H1 (cell line): ENCODE results near the gene MRPL20. TPM values are rescaled to one million over a fixed set of nuclear protein-coding genes. Genes with fewer than 3 reads are reported as not detected.

ENCODE experiments used
- CTCF ChIA-PET: fragments of 300-600 bp; sonication (Branson Sonifier 250); formaldehyde crosslinking; loops from one replicate; lab custom pipeline; 2021; ENCODE audit not compliant: partially characterized antibody; lab: Charles Lee
- POLR2A ChIA-PET: fragments of 300-600 bp; sonication (Branson Sonifier 250); formaldehyde crosslinking; loops from one replicate; lab custom pipeline; 2021; ENCODE audit warnings: inconsistent platforms; ENCODE audit not compliant: partially characterized antibody; lab: Charles Lee
- DNase-seq, 2 experiments: peaks; one replicate each; pipeline versions ENCODE4 v3.0.0 to v3.0.0-alpha.2; 2010 to 2022; ENCODE audit warnings: low spot score in 2 of 2, low read depth in 1 of 2, mixed read lengths in 1 of 2
- FAIRE-seq: peaks from 2 replicates; lab custom pipeline; 2011; peaks lifted over from hg19 to GRCh38; lab: Jason Lieb, UNC
- H2AFZ ChIP-seq: 2 replicates; pipeline ENCODE4 v1.8.1; 2012; ENCODE audit warnings: low read length, inconsistent platforms
- H2AK5ac ChIP-seq: 2 replicates; pipeline ENCODE4 v1.6.1; 2013; ENCODE audit warnings: low read depth, low read length
- H2BK120ac ChIP-seq: replicated peaks from 2 replicates; pipeline ENCODE3; 2013; ENCODE audit warnings: low read depth, low read length, inconsistent platforms
- H2BK12ac ChIP-seq: 2 replicates; pipeline ENCODE4 v1.6.1; 2013; ENCODE audit warnings: low read depth, low read length
- H2BK15ac ChIP-seq: 2 replicates; pipeline ENCODE4 v1.6.1; 2013; ENCODE audit warnings: low read length
- H2BK20ac ChIP-seq: 2 replicates; pipeline ENCODE4 v1.6.1; 2013; ENCODE audit warnings: low read length
- H2BK5ac ChIP-seq: 2 replicates; pipeline ENCODE4 v1.6.1; 2013; ENCODE audit warnings: low read depth, low read length
- H3K14ac ChIP-seq: 2 replicates; pipeline ENCODE4 v1.6.1; 2013; ENCODE audit warnings: inconsistent platforms; ENCODE audit not compliant: insufficient read length
- H3K18ac ChIP-seq: 2 replicates; pipeline ENCODE4 v1.6.1; 2013; ENCODE audit warnings: low read length; ENCODE audit errors: extremely low read depth
- H3K23ac ChIP-seq: 2 replicates; pipeline ENCODE4 v1.6.1; 2013; ENCODE audit warnings: inconsistent platforms; ENCODE audit not compliant: insufficient read length
- H3K23me2 ChIP-seq: 2 replicates; pipeline ENCODE4 v1.6.1; 2013; ENCODE audit warnings: low read depth, low read length
- H3K27ac ChIP-seq: 2 replicates; pipeline ENCODE4 v1.6.1; 2011; ENCODE audit warnings: low read depth, low read length, inconsistent platforms
- H3K27me3 ChIP-seq, 4 experiments: replicated peaks in 1 of 4; 1 replicate in 1 of 4; 2 replicates in 3 of 4; pipeline versions ENCODE4 v1.6.1 to v1.8.1; 2011 to 2013; ENCODE audit warnings: low read length in 3 of 4, mild to moderate bottlenecking in 3 of 4, inconsistent platforms in 2 of 4, mixed read lengths in 2 of 4, moderate library complexity in 1 of 4; ENCODE audit not compliant: control insufficient read depth in 3 of 4, insufficient read depth in 3 of 4; ENCODE audit errors: extremely low read depth in 1 of 4
- H3K36me3 ChIP-seq, 4 experiments: 2 replicates each; pipeline versions ENCODE4 v1.6.1 to v1.8.1; 2011 to 2013; ENCODE audit warnings: mild to moderate bottlenecking in 4 of 4, low read length in 3 of 4, moderate library complexity in 2 of 4, control low read depth in 1 of 4, inconsistent platforms in 1 of 4; ENCODE audit not compliant: insufficient read depth in 4 of 4, control insufficient read depth in 2 of 4
- H3K4ac ChIP-seq: replicated peaks from 2 replicates; pipeline ENCODE3; 2013; ENCODE audit warnings: low read length, low read depth, mixed read lengths, inconsistent platforms; ENCODE audit not compliant: insufficient read length
- H3K4me1 ChIP-seq, 4 experiments: replicated peaks in 1 of 4; 1 replicate in 1 of 4; 2 replicates in 3 of 4; pipeline versions ENCODE4 v1.6.1 to v1.8.1; 2011 to 2013; ENCODE audit warnings: low read length in 3 of 4, inconsistent platforms in 2 of 4, mixed read lengths in 1 of 4; ENCODE audit not compliant: insufficient read depth in 4 of 4, control insufficient read depth in 3 of 4
- H3K4me2 ChIP-seq, 2 experiments: 2 replicates each; pipeline versions ENCODE4 v1.6.1 to v1.8.1; 2011 to 2013; ENCODE audit warnings: low read depth in 2 of 2, low read length in 2 of 2, control low read depth in 1 of 2, inconsistent platforms in 1 of 2, mild to moderate bottlenecking in 1 of 2; ENCODE audit not compliant: insufficient read depth in 1 of 2
- H3K4me3 ChIP-seq, 4 experiments: fragments of 200-600, 300-600 bp in 1 of 4; sonication (generic), shearing (Covaris generic), sonication (Bioruptor Twin) in 1 of 4; 2 replicates each; pipeline versions ENCODE4 v1.5.1 to v1.8.1; 2011 to 2016; ENCODE audit warnings: low read length in 4 of 4, low read depth in 3 of 4, control low read depth in 2 of 4, inconsistent platforms in 2 of 4, mild to moderate bottlenecking in 2 of 4, mixed read lengths in 1 of 4, moderate library complexity in 1 of 4; ENCODE audit not compliant: insufficient read depth in 2 of 4; ENCODE audit errors: extremely low read depth in 1 of 4
- H3K56ac ChIP-seq: replicated peaks from 2 replicates; pipeline ENCODE3; 2013; ENCODE audit warnings: low read depth, mild to moderate bottlenecking, mixed read lengths, low read length, inconsistent platforms; ENCODE audit not compliant: insufficient read length
- H3K79me1 ChIP-seq: 2 replicates; pipeline ENCODE4 v1.6.1; 2013; ENCODE audit warnings: low read depth, low read length, control low read depth
- H3K79me2 ChIP-seq, 2 experiments: 2 replicates each; pipeline versions ENCODE4 v1.6.1 to v1.8.1; 2012 to 2013; ENCODE audit warnings: low read length in 2 of 2, mild to moderate bottlenecking in 2 of 2, inconsistent platforms in 1 of 2; ENCODE audit not compliant: insufficient read depth in 2 of 2, control insufficient read depth in 1 of 2
- H3K9ac ChIP-seq, 4 experiments: replicated peaks in 1 of 4; 1 replicate in 1 of 4; 2 replicates in 3 of 4; pipeline versions ENCODE4 v1.6.1 to v1.8.1; 2011 to 2013; ENCODE audit warnings: low read depth in 3 of 4, low read length in 3 of 4, control low read depth in 2 of 4, mild to moderate bottlenecking in 2 of 4, moderate library complexity in 2 of 4, inconsistent platforms in 1 of 4; ENCODE audit errors: extremely low read depth in 1 of 4
- H3K9me3 ChIP-seq, 2 experiments: 2 replicates each; pipeline versions ENCODE4 v1.6.1 to v1.8.1; 2012 to 2013; ENCODE audit warnings: mild to moderate bottlenecking in 2 of 2, moderate library complexity in 2 of 2, control low read depth in 1 of 2, inconsistent platforms in 1 of 2, low read depth in 1 of 2, low read length in 1 of 2, mixed read lengths in 1 of 2; ENCODE audit not compliant: insufficient read depth in 2 of 2
- H4K20me1 ChIP-seq, 2 experiments: replicated peaks in 1 of 2; 2 replicates each; pipeline versions ENCODE3 to v1.8.1; 2011 to 2013; ENCODE audit warnings: inconsistent platforms in 2 of 2, low read length in 2 of 2, mild to moderate bottlenecking in 1 of 2; ENCODE audit not compliant: insufficient read depth in 2 of 2, control insufficient read depth in 1 of 2
- H4K5ac ChIP-seq: 2 replicates; pipeline ENCODE4 v1.6.1; 2013; ENCODE audit warnings: low read length, low read depth, mixed read lengths, inconsistent platforms; ENCODE audit not compliant: insufficient read length
- H4K8ac ChIP-seq: 2 replicates; pipeline ENCODE4 v1.8.0; 2013; ENCODE audit warnings: mild to moderate bottlenecking, moderate library complexity, low read length, inconsistent platforms; ENCODE audit not compliant: insufficient read depth; ENCODE audit errors: extremely low read depth
- H4K91ac ChIP-seq: replicated peaks from 2 replicates; pipeline ENCODE3; 2013; ENCODE audit warnings: low read length, mixed read lengths, inconsistent platforms; ENCODE audit not compliant: insufficient read length
- ASH2L ChIP-seq: fragments of 200-600, 300-600 bp; sonication (generic); IDR thresholded peaks from one replicate; pipeline ENCODE4 v1.7.1; 2017; ENCODE audit warnings: low read length
- ATF2 ChIP-seq: IDR thresholded peaks from 2 replicates; pipeline ENCODE4 v1.6.1; 2012; ENCODE audit warnings: low read length, inconsistent platforms
- CHD1 ChIP-seq: IDR thresholded peaks from 2 replicates; pipeline ENCODE4 v1.6.1; 2012; ENCODE audit warnings: low read depth, low read length, improper control_type of control experiment
- NANOG ChIP-seq: IDR thresholded peaks from 2 replicates; pipeline ENCODE4 v1.6.1; 2011; ENCODE audit warnings: low read length, low read depth, mild to moderate bottlenecking, inconsistent platforms; ENCODE audit not compliant: insufficient read depth, poor library complexity, severe bottlenecking
- POLR2AphosphoS5 ChIP-seq: IDR thresholded peaks from 2 replicates; pipeline ENCODE4 v1.6.1; 2011; ENCODE audit warnings: low read depth, low read length
- RAD21 ChIP-seq, 2 experiments: IDR thresholded peaks in 1 of 2; conservative IDR thresholded peaks in 1 of 2; 2 replicates each; pipeline ENCODE4 v1.6.1; 2011; ENCODE audit warnings: low read depth in 2 of 2, low read length in 2 of 2, improper control_type of control experiment in 1 of 2, inconsistent platforms in 1 of 2, mild to moderate bottlenecking in 1 of 2, moderate library complexity in 1 of 2
- RBBP5 ChIP-seq: IDR thresholded peaks from 2 replicates; pipeline ENCODE4 v1.7.1; 2012; ENCODE audit warnings: low read depth, mild to moderate bottlenecking, inconsistent platforms, low read length, moderate library complexity, borderline replicate concordance
- TEAD4 ChIP-seq: IDR thresholded peaks from 2 replicates; pipeline ENCODE4 v1.6.1; 2012; ENCODE audit warnings: low read depth, low read length, inconsistent platforms, mixed read lengths
- WGBS, 2 experiments: shearing (Covaris generic) in 1 of 2; methylation state at CpG; one replicate each; pipeline versions ENCODE4 v1.1.6 to v1.1.7; 2013 to 2015; ENCODE audit warnings: low lambda C conversion rate in 2 of 2, mixed read lengths in 2 of 2, inconsistent platforms in 1 of 2, low coverage in 1 of 2, missing lambda C conversion rate in 1 of 2; ENCODE audit not compliant: insufficient replicate concordance in 2 of 2, insufficient coverage in 1 of 2, insufficient read length in 1 of 2; ENCODE audit errors: extremely low coverage in 1 of 2, missing lambda C conversion rate in 1 of 2; 5-methylcytosine and 5-hydroxymethylcytosine counted together
- polyA plus RNA-seq, 7 experiments: library from polyadenylated mRNA; depleted of rRNA in 3 of 7; stranded (reverse) in 5 of 7; unstranded in 2 of 7; fragments of >200 nt in 5 of 7; fragments of 200-250 nt in 2 of 7; gene quantifications; 1 replicate in 5 of 7; 2 replicates in 1 of 7; 4 replicates in 1 of 7; pipeline versions ENCODE4 v1.2.1 to v1.2.3, GENCODE V29; 2011 to 2013; ENCODE audit warnings: missing spikeins in 2 of 7, mixed read lengths in 2 of 7
- total RNA-seq: library from RNA; stranded (reverse); fragmentation: NEBNext Ultra II Directional; extraction: Animal tissue kit (Norgen Biotek cat#: 25700); gene quantifications from 2 replicates; pipeline ENCODE4 v1.2.1, GENCODE V29; 2021

MRPL20 gene
- total and polyA plus RNA-seq, 2 of the 8 experiments (the other 6 are each of a cell fraction or from before 2014, with no cell fraction given) = 126 to 151 TPM

GRCh38 chr1:1435106-1435903 lies 28.2 kb upstream of the MRPL20 start, which contains the start of gene VWA1:
VWA1 (plus strand) TSS chr1:1435690; CDS start chr1:1435749, 59 bp downstream.
- Histone ChIP-seq H3K9ac (peak within 1 kb of the TSS in 1 of 4 experiments; percentile 38; a peak in 3 of 7 replicates), H2BK5ac (peak within 1 kb of the TSS; percentile 95; the same call in 1 of the 2 replicates), H3K9me3 (no peaks in the 10 kb centered on the region), H3K27me3 (peaks cover 0 to 3% (median 0%) of the 10 kb centered on the region in 4 experiments; a peak in 2 of 7 replicates), H3K36me3 (peaks cover 0 to 7% (median 0%) of the 10 kb centered on the region in 4 experiments; a peak in 1 of 8 replicates), H4K20me1 (peaks cover 4 to 7% of the 10 kb centered on the region in 2 experiments), H3K23ac (no peak within 1 kb of the TSS), H2BK12ac (peak within 1 kb of the TSS; percentile 69), H3K23me2 (peaks cover 18% of the 10 kb centered on the region; the same call in 1 of the 2 replicates), H2BK120ac (peak within 1 kb of the TSS; percentile 79), H2AFZ (no peak within 1 kb of the TSS), H3K4me3 (peak within 1 kb of the TSS; percentile 46 to 72 (median 70)), H3K79me2 (peaks cover 0 to 8% of the 10 kb centered on the region in 2 experiments; a peak in 1 of 4 replicates), H2BK15ac (peak within 1 kb of the TSS; percentile 73; the same call in 1 of the 2 replicates), H3K79me1 (no peaks in the 10 kb centered on the region), H3K27ac (peak within 1 kb of the TSS; percentile 17; the same call in 1 of the 2 replicates), H2BK20ac (peak within 1 kb of the TSS; percentile 97; the same call in 1 of the 2 replicates), H3K18ac (peak within 1 kb of the TSS; percentile 86), H3K4ac (peak within 1 kb of the TSS; percentile 69), H3K4me1 (peaks cover 0 to 54% (median 41%) of the 10 kb centered on the region in 4 experiments; a peak in 6 of 7 replicates), H4K8ac (peak within 1 kb of the TSS; percentile 86), H3K14ac (no peak within 1 kb of the TSS), H4K5ac (peak within 1 kb of the TSS; percentile 64), H2AK5ac (0 out of 2 replicates have a peak within 1 kb of the TSS, but pooled peaks have one; percentile 88), H3K56ac (peak within 1 kb of the TSS; percentile 71), H3K4me2 (peak within 1 kb of the TSS; percentile 54 to 94), H4K91ac (peak within 1 kb of the TSS; percentile 99)
- ChIA-PET CTCF (interaction anchor here (0.9 to 2.1 kb wide), 4 partner anchors 17 to 33 kb away, joined by 3 to 6 read pairs (median 4); no protein-coding TSS in a partner anchor), POLR2A (interaction anchor here (0.6 to 22.9 kb wide), 8 partner anchors 13 to 104 kb away, joined by 3 to 515 read pairs (median 6); partner anchors contain the start of genes ANKRD65, CCNL2 and MRPL20)
- no peak for FAIRE-seq
- DNase-seq = peak in 1 of 2 experiments; percentile 86
- 11% methylated on average over 44 of the region's 89 CpGs; no CpG with 5 or more reads in 1 of the 2 experiments for WGBS, 2 experiments
- no peak for TF ChIP-seq CHD1
- TF ChIP-seq ATF2 = no peak
- no peak for TF ChIP-seq NANOG
- TF ChIP-seq TEAD4 = no peak
- TF ChIP-seq RAD21 (IDR thresholded peaks at IDR 0.05 in 1 of 2, conservative IDR thresholded peaks at IDR 0.05 in 1 of 2; ENCODE audit: low read depth in 2 of 2, low read length in 2 of 2) = no peak
- no peak for TF ChIP-seq POLR2AphosphoS5
- TF ChIP-seq ASH2L = no peak
- TF ChIP-seq RBBP5 = no peak; the same call in 1 of the 2 replicates
